ENCODE measurements around the gene RENBP.
A peak's percentile ranks its signal among the peaks of the same experiment; 100 is the strongest.

Gene RENBP

DNA sequence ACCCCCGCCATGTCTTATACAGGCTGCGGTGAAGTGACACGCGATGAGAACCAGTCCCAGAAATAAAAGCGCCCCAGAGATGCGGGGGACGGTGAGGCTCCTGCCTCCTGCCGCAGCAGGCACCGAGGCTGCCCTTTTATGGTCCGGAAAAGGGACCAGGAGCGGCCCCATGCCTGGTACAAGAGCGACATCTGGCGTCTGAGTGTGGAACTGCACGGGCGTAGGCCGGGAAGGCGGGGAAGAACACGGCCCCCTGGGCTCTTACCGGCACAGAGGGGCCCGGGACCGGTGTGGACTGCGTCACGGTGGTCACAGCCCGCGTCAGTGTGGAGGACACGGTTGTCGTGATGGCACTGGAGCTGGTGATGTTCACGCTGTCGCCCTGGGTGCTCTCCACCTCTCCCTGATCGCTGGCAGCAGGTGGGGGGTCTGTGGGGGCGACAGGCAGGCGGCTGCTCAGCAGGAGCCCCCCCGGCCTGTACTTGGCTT lies 8.9 kb upstream of the RENBP start:
- H3K4me3 ChIP-seq (ENCODE audit: low read depth, low read length) = no peak overlapping the region
- TF ChIP-seq, protein P1, sequence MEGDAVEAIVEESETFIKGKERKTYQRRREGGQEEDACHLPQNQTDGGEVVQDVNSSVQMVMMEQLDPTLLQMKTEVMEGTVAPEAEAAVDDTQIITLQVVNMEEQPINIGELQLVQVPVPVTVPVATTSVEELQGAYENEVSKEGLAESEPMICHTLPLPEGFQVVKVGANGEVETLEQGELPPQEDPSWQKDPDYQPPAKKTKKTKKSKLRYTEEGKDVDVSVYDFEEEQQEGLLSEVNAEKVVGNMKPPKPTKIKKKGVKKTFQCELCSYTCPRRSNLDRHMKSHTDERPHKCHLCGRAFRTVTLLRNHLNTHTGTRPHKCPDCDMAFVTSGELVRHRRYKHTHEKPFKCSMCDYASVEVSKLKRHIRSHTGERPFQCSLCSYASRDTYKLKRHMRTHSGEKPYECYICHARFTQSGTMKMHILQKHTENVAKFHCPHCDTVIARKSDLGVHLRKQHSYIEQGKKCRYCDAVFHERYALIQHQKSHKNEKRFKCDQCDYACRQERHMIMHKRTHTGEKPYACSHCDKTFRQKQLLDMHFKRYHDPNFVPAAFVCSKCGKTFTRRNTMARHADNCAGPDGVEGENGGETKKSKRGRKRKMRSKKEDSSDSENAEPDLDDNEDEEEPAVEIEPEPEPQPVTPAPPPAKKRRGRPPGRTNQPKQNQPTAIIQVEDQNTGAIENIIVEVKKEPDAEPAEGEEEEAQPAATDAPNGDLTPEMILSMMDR (IDR thresholded peaks at IDR 0.05; ENCODE audit: borderline replicate concordance, insufficient read depth, low read depth, low read length) = peak; percentile 99

DNA sequence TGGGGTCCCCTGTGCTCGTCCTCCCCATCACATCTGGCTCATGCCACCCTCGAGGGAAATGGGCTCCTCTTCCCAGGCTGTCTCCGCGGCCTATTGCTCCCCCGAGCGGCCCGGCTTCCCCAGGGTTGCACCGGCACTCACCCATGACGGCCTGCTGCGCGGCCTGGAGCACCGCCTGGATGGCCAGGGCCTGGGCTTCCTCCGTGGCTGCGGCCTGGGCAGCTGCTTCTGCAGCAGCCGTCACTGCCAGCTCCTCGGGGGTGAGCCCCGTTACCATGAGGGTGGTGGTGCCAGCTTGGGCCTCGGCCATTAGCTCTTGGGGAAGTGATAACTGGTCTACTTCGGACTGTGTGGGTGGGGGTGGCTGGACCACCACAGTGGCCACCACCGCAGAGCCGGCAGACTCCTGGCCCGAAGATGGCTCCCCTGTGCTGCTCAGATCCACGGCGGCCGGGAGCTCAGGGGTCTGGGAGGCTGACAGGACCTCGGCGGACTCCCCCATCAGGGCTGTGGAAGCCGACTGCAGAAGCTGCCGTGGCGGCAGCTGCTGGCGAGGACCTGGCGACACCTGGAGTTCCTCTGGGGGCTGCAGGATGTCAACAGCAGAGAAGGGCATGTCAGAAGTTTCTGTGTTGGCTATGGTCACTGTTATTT lies 8.1 kb upstream of the RENBP start:
- TF ChIP-seq, protein P1 (IDR thresholded peaks at IDR 0.05; ENCODE audit: borderline replicate concordance, insufficient read depth, low read depth, low read length) = no peak
- no peak overlapping the region for H3K4me3 ChIP-seq (ENCODE audit: low read depth, low read length)

DNA sequence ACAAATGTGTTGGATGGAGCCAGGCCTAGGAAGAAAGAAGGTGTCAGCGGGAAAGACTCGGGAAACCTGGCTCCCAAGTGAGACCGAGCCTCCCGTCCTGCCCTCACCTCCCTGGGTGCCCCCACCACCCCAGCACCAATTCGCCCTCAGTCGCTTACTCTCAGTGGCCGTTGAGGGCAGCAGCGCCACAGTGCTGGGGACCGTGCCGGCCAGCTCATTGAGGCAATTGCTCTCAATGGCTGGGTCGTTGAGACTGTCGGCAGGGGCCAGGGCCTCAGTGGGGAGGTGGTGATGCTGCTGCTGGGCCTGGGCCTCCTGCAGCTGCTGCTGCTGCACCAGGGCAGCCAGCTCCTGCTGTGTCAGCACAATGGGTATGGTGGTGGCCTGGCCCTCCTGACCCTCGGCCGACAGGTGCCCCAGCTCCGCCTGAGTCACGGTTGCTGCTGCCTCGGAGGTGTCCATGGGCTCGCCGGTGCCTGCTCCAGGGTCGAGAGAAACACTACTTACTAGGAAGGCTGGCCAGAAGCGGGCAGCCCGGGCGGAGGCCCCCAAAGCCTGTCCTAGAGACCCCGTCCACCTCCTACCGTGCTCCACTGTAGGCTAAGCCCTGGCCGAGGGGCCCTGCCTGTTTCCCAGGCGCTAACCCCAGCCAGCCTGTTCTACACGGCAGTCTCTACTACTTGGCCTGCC lies 7.4 kb upstream of the RENBP start:
- TF ChIP-seq, protein P1 (IDR thresholded peaks at IDR 0.05; ENCODE audit: borderline replicate concordance, insufficient read depth, low read depth, low read length) = no peak
- no peak overlapping the region for H3K4me3 ChIP-seq (ENCODE audit: low read depth, low read length)

DNA sequence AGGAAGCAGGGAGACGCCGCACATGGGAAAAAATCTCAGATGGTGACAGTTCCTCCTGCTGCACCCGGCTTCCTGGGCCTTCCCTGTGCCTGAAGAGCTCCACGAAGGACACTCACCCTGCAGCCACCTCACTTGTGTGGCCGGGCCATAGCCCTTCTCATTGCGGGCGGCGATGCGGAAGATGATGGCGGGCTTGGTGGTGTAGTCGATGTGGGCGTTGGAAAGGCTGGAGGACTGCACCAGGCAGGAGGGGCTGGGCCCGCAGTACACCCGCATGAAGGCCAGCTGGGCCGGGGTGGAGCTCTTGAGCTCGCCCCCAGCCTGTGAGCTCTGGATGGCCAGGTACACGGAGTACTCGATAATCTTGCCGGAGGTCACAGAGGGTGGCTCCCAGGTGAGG lies 5.7 kb upstream of the RENBP start:
- no peak overlapping the region for H3K4me3 ChIP-seq (ENCODE audit: low read depth, low read length)
- TF ChIP-seq, protein P1 (IDR thresholded peaks at IDR 0.05; ENCODE audit: borderline replicate concordance, insufficient read depth, low read depth, low read length) = no peak

DNA sequence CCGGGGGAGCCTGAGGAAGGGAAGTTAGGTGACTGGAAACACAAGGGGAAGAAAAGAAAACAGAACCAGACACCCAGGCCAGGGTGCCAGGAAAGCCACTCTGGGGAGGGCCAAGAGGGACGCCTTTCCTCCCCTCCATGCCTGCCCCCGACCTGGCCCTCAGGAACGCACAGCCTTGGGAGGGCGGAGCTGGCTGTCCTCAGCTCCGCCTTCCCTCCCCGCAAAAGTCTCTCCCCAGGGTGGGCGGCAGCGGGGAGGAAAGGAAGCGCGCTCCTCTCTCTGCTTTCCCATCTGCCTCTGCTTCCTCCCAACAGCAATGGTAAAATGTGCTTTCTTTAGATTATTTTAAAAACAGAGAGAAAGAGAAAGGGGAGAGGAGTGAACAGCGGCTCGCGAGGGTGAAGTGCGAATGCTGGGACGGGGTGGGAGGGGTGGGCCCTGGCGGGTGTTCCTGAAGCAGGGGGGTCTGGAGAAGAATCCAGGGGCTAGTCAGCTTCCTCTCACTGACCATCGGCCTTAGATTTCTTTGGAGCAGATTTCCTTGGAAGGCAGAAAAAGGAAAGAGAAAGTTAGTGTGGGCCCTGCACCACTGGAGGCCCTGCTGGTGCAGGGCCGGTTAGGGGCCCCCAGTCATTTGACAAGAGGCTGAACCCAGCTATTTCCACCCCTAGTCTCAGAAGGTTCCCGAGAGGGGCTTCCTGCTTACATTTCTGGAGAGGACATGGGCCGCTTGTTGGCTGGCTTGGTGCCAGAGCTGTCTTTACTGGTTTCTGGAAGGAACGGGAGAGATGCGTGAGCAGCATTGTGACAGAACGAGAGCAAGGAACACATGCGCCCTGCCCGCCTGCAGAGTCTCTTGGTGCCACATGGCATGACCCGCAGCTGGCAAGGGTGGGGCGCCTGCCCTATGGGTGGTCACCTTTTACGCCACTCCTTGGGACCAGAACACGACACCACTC lies 4.7 kb upstream of the RENBP start:
- no peak overlapping the region for H3K4me3 ChIP-seq (ENCODE audit: low read depth, low read length)

DNA sequence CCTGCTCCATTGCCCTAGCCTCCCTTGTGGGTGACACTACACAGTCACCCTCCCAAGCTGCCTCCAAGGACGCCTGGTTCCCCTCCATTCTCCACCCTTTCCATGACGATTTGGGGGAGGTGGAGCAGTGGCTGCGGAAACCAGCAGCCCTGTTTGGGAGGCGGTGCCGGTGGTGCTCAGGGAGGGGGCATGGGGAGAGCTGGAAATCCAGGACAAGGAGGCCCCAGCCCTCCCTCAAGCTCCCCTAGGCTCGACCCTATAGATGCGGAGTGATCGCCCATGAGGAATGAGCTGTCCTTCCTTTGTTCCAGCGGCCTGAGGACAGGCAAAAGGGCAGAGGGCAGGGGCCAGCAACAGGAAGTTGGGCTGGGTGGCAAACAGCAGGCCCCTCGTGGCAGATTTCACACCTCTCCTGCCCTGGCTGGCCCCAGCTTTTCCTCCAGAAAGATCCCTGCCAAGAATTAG lies 3.6 kb upstream of the RENBP start:
- TF ChIP-seq, protein P1 (IDR thresholded peaks at IDR 0.05; ENCODE audit: borderline replicate concordance, insufficient read depth, low read depth, low read length) = no peak

More for the DNA sequence above, 4.7 kb upstream of the RENBP start:
- TF ChIP-seq, protein P1 (IDR thresholded peaks at IDR 0.05; ENCODE audit: borderline replicate concordance, insufficient read depth, low read depth, low read length) = no peak

More for the DNA sequence above, 3.6 kb upstream of the RENBP start:
- H3K4me3 ChIP-seq (ENCODE audit: low read depth, low read length) = no peak overlapping the region
